CD4-positive, alpha-beta T cell treated with Interleukin-6 at 100 ng/mL for 8 hours (primary cell): ENCODE results near the gene OVOL2.
"Not testable (repeated sequence)": the region's sequence is repeated elsewhere in the genome, so short reads cannot be mapped to it uniquely, and the experiment has no call there.

ENCODE experiments used
- DNase-seq: peaks from one replicate; pipeline ENCODE4 v3.0.0-alpha.2; 2020; ENCODE audit warnings: mixed read lengths, low spot score

Gene OVOL2

GRCh38 chr20:18057101-18057993 is at the start of gene OVOL2:
OVOL2 (minus strand) TSS chr20:18057916; CDS start chr20:18057634, 282 bp downstream.
- DNase-seq, result no peak

DNA sequence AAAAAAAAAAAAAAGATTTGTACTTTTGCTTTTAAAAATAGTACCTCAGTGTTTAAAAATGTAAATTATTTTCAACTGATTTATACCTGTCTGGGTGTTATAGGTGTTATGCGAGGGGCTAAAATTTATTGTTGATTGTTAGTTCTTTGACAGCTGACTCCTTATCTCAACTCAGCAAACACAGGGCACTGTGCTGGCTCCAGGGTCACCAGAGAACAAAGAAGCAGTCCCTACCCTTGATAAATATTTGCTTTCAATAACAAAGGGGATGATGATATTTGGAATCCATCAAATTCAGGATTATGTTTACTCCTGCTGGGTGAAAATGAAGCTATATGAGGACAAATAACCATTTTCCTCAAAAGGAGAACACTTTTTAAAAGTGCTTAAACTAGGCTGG is 45.8 kb upstream of the OVOL2 start:
- no peak for DNase-seq

DNA sequence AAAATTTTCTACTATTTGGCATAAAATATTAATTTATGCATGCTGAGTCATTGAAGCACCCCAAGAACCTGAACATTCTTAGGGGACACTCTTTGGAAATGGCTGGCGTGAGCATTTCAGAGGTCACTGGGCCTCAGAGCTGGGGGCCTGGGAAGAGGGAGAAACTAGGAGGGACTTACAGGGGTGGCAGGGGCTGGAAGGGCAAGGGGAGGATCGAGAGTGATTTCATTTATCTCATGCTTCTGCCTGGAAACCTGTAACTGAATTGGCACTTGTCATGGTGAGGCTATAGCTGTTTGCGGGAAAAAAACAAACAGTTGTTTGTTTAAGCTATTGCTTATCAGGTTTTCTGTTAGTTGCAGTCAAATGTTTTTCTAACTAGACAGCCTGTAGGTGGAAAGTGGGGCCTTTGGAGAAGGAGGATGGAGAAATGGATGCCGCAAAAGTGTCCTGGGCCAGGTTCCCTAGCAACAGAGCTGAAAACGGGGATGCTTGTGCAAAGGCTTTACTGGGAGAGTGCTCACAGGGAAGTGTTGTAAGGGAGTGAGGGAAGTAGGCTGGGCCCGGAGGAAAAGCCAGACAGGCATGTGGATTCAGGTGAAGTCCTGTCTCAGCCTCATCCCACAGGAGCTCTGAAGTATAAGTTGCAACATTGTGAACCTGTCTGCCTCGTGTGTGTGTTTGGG is 43.6 kb upstream of the OVOL2 start:
- no peak for DNase-seq

- not testable (repeated sequence) for DNase-seq
These were observed 42.9 kb upstream of the OVOL2 start for GRCh38 chr20:18100569-18100968.

DNA sequence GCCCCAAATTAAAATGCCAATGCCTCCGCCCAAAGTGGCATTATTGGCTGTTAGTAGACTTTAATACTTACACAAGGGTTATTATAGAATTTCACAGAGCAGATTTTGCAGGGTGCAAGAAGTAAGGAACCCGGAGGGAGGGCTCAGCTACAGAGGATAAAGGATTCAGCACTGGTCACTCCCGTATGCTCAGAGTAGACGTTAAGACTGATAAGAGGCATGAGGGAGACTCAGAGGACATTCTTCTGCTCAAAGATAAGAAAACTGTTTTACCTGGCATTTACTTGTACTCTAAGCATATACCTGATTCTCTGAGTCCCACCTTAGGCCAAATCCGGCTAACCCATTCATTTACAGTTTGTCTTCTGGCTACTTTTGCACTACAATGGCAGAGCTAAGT is 36.5 kb upstream of the OVOL2 start:
- DNase-seq, result no peak

DNA sequence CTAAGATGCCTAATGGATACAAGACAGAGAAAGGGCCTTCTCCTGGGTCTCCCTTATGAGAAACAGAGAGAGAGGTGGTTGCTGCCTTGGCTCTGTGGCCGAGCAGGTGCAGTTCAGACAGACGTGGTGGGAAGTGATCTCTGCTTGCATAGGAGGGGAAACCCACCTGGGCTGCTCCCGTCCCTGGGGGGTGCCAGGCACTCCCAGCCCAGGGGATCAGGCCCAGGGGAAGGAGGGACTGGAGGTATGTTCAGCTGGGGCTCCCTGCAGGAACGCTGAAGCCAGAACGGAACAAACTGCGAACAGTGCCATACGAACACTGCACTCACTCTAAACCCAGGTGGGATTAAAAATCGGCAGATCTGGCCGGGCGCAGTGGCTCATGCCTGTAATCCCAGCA is 35.7 kb upstream of the OVOL2 start:
- DNase-seq, result no peak

GRCh38 chr20:18092890-18093289 is 35.2 kb upstream of the OVOL2 start:
- no peak for DNase-seq

DNA sequence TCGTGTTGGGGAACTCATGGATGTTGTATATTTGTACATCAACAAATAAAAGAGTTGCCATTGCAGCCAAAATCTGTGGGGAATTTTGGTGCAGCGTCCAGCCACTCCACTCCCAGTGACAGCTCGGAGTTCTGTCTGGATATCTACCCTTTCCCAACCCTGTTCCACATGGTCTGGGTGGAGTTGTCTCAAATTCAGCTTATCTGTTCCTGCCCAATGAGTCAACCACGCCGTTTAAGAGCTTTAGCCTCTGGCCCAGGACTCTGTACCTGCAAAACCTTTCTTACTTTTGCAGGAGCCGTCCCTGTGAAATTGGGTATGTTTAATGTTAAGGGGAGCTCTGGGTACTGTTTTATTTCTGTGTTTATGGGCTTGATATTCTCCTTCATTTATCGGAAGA is 33.9 kb upstream of the OVOL2 start:
- DNase-seq, result no peak

GRCh38 chr20:18090477-18090876 is 32.8 kb upstream of the OVOL2 start:
- DNase-seq, result no peak

- DNase-seq, result no peak
These were observed 32.3 kb upstream of the OVOL2 start for GRCh38 chr20:18090044-18090443.

DNA sequence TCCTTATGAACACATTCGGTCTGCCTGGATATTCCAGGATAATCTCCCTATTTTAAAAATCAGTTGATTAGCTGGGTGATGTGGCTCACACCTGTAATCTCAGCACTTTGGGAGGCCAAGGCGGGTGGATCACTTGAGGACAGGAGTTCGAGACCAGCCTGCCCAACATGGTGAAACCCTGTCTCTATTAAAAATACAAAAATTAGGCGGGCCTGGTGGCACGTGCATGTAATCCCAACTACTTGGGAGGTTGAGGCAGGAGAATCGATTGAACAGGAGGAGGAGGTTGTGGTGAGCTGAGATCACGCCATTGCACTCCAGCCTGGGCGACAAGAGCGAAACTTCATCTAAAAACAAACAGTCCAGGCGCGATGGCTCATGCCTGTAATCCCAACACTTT is 31.1 kb upstream of the OVOL2 start:
- DNase-seq, result not testable (repeated sequence)

DNA sequence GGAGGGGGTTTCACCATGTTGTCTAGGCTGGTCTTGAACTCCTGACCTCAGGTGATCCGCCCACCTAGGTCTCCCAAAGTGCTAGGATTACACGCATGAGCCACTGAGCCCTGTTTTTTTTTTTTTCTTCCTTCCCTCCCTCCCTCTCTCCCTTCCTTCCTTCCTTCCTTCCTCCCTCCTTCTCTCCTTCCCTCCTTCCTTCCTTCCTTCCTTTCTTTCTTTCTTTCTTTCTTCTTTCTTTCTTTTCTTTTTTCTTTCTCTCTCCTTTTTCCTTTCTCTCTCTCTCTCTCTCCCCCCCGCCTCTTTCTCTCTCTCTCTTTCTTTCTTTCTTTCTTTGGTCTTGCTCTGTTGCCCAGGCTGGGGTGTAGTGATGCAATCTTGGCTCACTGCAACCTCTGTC is 30.6 kb upstream of the OVOL2 start:
- not testable (repeated sequence) for DNase-seq

DNA sequence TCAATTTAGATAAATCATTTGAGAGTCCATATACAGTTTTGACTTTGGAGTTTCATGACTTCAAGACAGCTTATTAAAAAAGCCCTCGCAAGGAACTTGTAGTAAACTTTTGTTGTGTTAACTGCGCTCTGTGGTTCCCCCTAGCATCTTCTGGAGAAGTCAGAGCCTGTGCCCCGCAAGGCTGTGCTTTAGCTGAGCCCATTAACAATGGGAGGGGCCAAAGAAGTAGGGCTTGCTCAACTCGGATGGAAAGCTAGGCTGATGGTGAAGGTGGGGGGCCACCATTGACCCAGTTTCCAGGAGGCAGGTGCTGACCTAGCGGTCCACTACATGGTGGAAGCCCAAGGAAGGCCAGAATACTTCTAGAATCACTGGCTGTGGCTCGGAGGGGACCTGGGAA is 29.3 kb upstream of the OVOL2 start:
- no peak for DNase-seq

DNA sequence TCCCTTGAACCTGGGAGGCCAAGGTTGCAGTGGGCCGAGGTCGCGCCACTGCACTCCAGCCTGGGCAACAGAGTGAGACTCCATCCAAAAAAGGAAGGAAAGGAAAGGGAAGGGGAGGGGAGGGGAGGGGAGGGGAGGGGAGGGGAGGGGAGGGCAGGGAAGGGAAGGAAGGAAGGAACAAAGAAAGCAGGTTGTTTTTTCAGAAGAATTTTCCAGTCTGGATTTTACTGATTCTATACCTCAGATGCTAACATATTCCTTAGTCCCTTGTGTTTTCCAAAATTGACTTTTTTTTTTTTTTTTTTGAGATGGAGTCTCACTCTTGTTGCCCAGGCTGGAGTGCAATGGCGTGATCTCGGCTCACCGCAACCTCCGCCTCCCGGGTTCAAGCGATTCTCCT is 23.1 kb upstream of the OVOL2 start:
- not testable (repeated sequence) for DNase-seq

DNA sequence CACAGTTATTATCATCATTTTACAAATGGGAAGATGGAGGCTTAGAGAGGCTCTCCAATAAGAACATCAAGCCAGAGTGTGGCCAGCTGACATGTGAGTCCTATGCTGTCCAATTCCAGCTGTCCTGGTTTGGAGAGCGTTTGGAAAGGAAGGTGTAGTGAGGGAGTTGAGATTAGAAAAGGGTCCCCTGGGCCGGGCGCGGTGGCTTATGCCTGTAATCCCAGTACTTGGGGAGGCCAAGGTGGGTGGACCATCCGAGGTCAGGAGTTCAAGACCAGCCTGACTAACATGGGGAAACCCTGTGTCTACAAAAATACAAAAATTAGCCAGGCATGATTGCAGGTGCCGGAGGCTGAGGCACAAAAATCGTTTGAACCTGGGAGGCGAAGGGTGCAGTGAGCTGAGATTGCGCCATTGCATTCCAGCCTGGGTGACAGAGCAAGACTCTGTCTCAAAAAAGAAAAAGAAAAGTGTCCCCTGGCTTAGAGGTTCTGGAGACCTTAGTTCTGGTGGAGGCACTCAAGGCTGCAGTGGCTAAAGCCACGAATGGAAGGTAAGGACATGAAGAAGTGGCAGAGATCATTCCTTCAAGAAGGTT is 22.1 kb upstream of the OVOL2 start:
- DNase-seq, result no peak

GRCh38 chr20:18077157-18077556 is 19.4 kb upstream of the OVOL2 start:
- no peak for DNase-seq

GRCh38 chr20:18072532-18072931 is 14.8 kb upstream of the OVOL2 start:
- DNase-seq, result no peak

GRCh38 chr20:18066421-18067333 is 9.0 kb upstream of the OVOL2 start:
- no peak for DNase-seq

DNA sequence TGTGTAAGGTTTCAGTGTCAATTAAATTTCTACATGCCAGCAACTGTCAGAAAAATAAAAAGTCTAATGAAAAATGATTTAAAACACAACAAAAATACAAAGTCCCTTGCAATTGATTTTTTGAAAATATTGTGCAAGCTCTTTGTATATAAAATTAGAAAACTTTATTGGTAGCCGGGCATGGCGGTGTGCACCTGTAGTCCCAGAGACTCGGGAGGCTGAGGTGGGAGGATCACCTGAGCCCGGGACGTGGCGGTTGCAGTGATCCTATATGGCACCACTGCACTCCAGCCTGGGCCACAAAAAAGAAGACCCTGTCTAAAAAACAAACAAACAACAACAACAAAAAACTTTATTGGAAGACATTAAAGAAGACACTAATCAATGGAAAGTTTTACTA is 6.0 kb upstream of the OVOL2 start:
- no peak for DNase-seq

- DNase-seq, result no peak
These were observed 1.9 kb upstream of the OVOL2 start for GRCh38 chr20:18059603-18060002.

DNA sequence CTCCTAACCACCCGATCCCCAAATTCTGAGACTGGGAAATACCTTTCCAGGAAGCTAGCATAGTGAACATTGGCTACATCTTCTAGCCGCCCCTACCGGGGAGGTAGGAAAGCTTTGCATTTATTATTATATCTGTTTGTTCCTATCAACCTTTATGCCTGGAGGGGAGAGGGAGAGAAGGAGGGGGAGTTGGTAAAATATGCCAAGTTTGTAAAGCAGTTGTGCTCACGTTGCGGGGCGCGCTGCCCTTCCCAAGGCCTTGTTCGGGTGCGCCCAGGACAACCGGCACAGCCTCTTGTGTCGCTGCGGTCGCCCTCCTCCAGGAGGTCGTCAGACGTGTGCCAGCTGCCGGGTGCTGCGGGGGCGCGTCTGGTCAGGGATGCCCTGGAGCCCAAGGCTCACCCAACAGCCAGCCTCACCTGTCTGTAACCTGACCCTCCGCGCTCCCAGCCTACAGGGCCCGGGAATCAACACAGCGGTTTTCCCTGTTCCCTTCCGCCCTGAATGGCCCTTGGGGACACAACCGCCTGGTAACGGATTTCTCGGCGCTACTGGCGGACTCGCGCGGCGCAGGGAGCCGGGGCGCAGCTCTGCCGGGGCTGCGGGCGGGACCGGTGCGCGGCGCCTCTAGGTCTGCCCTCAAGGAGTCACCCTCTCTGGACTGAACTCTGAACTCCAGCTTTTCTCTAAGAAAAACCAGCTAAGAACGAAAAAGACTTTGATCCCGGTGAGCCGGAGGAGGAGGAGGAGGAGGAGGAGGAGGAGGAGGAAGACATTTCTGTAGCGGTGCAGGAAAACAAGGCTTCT is 1.1 kb upstream of the OVOL2 start:
- no peak for DNase-seq
